HEK293 (cell line): ENCODE results near the gene BCL2L13.

ENCODE experiments used
- CTCF ChIA-PET: fragments of 350-600 bp; formaldehyde crosslinking; extraction: SDS; loops from one replicate; lab custom pipeline; 2021; ENCODE audit warnings: antibody characterized with exemption; lab: Yijun Ruan, JAX
- POLR2A ChIA-PET: fragments of 300-600 bp; formaldehyde crosslinking; extraction: SDS; loops from one replicate; lab custom pipeline; 2020; ENCODE audit warnings: antibody characterized with exemption, inconsistent platforms; lab: Yijun Ruan, JAX
- H3K27ac ChIP-seq: fragments of 200-500 bp; sonication (Bioruptor generic); 2 replicates; pipeline ENCODE4 v1.5.1; 2014; ENCODE audit warnings: low read depth, low read length, control low read depth, inconsistent platforms; ENCODE audit errors: extremely low read depth
- H3K36me3 ChIP-seq, 2 experiments: fragments of 200-500 bp in 1 of 2; sonication (Bioruptor generic) in 1 of 2; 1 replicate in 1 of 2; 2 replicates in 1 of 2; pipeline ENCODE4 v1.5.1; 2014 to 2017; ENCODE audit warnings: inconsistent platforms in 2 of 2, low read length in 2 of 2; ENCODE audit not compliant: control insufficient read depth in 2 of 2, insufficient read depth in 1 of 2
- H3K4me1 ChIP-seq: fragments of 200-500 bp; sonication (Bioruptor generic); 2 replicates; pipeline ENCODE4 v1.5.1; 2014; ENCODE audit warnings: mild to moderate bottlenecking, low read length, inconsistent platforms; ENCODE audit not compliant: control insufficient read depth, insufficient read depth
- H3K4me3 ChIP-seq: 2 replicates; pipeline ENCODE4 v1.5.1; 2011; ENCODE audit warnings: low read depth, mild to moderate bottlenecking, control low read depth, low read length, moderate library complexity
- H3K9me3 ChIP-seq: fragments of 200-500 bp; sonication (Bioruptor generic); 2 replicates; pipeline ENCODE4 v1.5.1; 2014; ENCODE audit warnings: low read depth, low read length, inconsistent platforms; ENCODE audit not compliant: control insufficient read depth, insufficient read depth
- BCL11A ChIP-seq: fragments of 450-650 bp; formaldehyde crosslinking; IDR thresholded peaks from 2 replicates; pipeline ENCODE4 v1.5.1; 2016; ENCODE audit warnings: low read depth, missing biosample characterization, missing genetic modification characterization
- MYNN ChIP-seq: fragments of 450-650 bp; formaldehyde crosslinking; IDR thresholded peaks from 2 replicates; pipeline ENCODE4 v1.5.1; 2016; ENCODE audit warnings: missing biosample characterization, missing genetic modification characterization, borderline replicate concordance
- PRDM1 ChIP-seq: fragments of 450-650 bp; formaldehyde crosslinking; IDR thresholded peaks from 2 replicates; pipeline ENCODE4; 2016; ENCODE audit warnings: missing biosample characterization, missing genetic modification characterization
- PRDM10 ChIP-seq: fragments of 450-650 bp; formaldehyde crosslinking; IDR thresholded peaks from 2 replicates; pipeline ENCODE4 v1.5.1; 2016; ENCODE audit warnings: missing biosample characterization, missing genetic modification characterization
- SALL2 ChIP-seq: fragments of 450-650 bp; formaldehyde crosslinking; IDR thresholded peaks from 2 replicates; pipeline ENCODE4 v1.5.0; 2017; ENCODE audit warnings: missing biosample characterization, mild to moderate bottlenecking, missing genetic modification characterization, borderline replicate concordance
- SP3 ChIP-seq: fragments of 450-650 bp; formaldehyde crosslinking; IDR thresholded peaks from 2 replicates; pipeline ENCODE4 v1.5.1; 2016; ENCODE audit warnings: missing biosample characterization, missing genetic modification characterization
- TRIM28 ChIP-seq: IDR thresholded peaks from 2 replicates; pipeline ENCODE4 v1.6.1; 2011; ENCODE audit warnings: low read length, control low read depth, borderline replicate concordance
- ZBTB17 ChIP-seq: fragments of 450-650 bp; formaldehyde crosslinking; IDR thresholded peaks from 2 replicates; pipeline ENCODE4 v1.5.1; 2016; ENCODE audit warnings: missing biosample characterization, missing genetic modification characterization
- ZBTB7A ChIP-seq: fragments of 450-650 bp; formaldehyde crosslinking; IDR thresholded peaks from 2 replicates; pipeline ENCODE4 v1.5.1; 2016; ENCODE audit warnings: low read depth, missing biosample characterization, missing genetic modification characterization
- ZNF121 ChIP-seq: fragments of 450-650 bp; formaldehyde crosslinking; IDR thresholded peaks from 2 replicates; pipeline ENCODE4 v1.5.1; 2016; ENCODE audit warnings: missing biosample characterization, missing genetic modification characterization
- ZNF23 ChIP-seq: fragments of 450-650 bp; formaldehyde crosslinking; IDR thresholded peaks from 2 replicates; pipeline ENCODE4 v1.5.1; 2016; ENCODE audit warnings: missing biosample characterization, missing genetic modification characterization, borderline replicate concordance
- ZNF449 ChIP-seq: fragments of 450-650 bp; formaldehyde crosslinking; IDR thresholded peaks from 2 replicates; pipeline ENCODE4 v1.5.1; 2017; ENCODE audit warnings: missing biosample characterization, mild to moderate bottlenecking, missing genetic modification characterization, moderate library complexity
- ZNF521 ChIP-seq: fragments of 450-650 bp; formaldehyde crosslinking; IDR thresholded peaks from 2 replicates; pipeline ENCODE4 v1.5.1; 2017; ENCODE audit warnings: missing biosample characterization, mild to moderate bottlenecking, missing genetic modification characterization
- ZNF600 ChIP-seq: fragments of 450-650 bp; formaldehyde crosslinking; IDR thresholded peaks from 2 replicates; pipeline ENCODE4 v1.5.1; 2016; ENCODE audit warnings: missing biosample characterization, missing genetic modification characterization
- ZNF785 ChIP-seq: fragments of 450-650 bp; formaldehyde crosslinking; IDR thresholded peaks from 2 replicates; pipeline ENCODE4 v1.5.1; 2016; ENCODE audit warnings: missing biosample characterization, missing genetic modification characterization
- TF ChIP-seq, protein P1 (sequence below): fragments of 450-650 bp; formaldehyde crosslinking; optimal IDR thresholded peaks from 2 replicates; pipeline ENCODE3; 2016; ENCODE audit warnings: missing biosample characterization, mild to moderate bottlenecking, missing genetic modification characterization
- TF ChIP-seq, protein P2 (sequence below): fragments of 450-650 bp; formaldehyde crosslinking; IDR thresholded peaks from 2 replicates; pipeline ENCODE4 v1.5.1; 2017; ENCODE audit warnings: missing biosample characterization, missing genetic modification characterization

Gene BCL2L13

GRCh38 chr22:17705546-17705945 is 67.0 kb downstream of the BCL2L13 start (continued):
- TF ChIP-seq BCL11A (tag by site-specific recombination) (no peak), SP3 (tag by site-specific recombination) (no peak)
- TF ChIP-seq, all 188 proteins: peak for 0

DNA sequence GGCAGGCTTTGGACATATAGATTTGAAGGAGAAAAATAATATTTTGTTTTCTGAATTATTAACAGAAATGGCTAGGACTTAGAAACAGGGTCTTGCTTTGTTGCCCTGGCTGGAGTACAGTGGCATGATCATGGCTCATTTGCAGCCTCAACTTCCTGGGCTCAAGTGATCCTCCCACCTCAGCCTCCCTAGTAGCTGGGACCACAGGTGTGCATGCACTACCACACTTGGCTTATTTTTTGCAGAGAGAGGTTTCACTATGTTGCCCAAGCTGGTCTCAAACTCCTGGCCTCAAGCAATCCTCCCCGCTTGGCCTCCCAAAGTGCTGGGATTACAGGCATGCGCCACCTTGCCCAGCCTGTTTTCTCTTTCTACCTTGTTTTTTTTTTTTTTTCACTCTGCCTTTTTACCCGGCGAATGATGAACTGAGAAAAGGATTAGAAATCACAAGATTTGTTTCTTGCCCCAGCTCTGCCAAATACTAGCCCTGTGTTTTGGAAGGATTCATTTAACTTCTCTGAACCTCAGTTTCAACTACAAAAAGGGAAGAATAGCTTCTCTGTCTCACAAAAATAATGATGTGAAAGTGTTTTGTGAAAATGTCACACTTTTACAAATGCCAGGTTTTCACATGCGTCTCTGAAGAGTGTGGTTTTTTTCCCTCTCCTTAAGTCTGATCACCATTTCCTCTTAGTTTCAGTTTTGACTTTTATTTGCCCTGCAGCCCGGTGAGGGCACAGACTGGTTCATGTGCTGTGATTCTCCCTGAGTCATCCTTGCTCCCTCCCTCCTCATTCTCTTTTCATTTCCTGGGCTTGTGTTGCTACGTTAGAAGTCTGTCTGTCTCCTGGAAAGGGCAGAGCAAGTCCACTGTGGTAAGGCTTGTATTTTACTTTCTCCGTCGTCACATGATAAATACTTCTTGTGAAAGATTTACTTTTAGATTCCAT is 67.7 kb downstream of the BCL2L13 start:
- CTCF ChIA-PET, result interaction anchor here (0.7 to 1.1 kb wide), 3 partner anchors 36 to 534 kb away, joined by 3 read pairs; no protein-coding TSS in a partner anchor
- POLR2A ChIA-PET, result interaction anchor here (1.4 kb wide), 1 partner anchor 67 kb away, joined by 3 read pairs; the partner anchor contains the start of gene BCL2L13
- Histone ChIP-seq H3K27ac (no peak overlapping the region), H3K9me3 (no peaks in the 10 kb centered on the region), H3K4me3 (no peak overlapping the region), H3K4me1 (peaks cover 14% of the 10 kb centered on the region; the same call in 1 of the 2 replicates), H3K36me3 (peaks cover 5 to 14% of the 10 kb centered on the region in 2 experiments)
- TF ChIP-seq TRIM28 (no peak), PRDM10 (tag by site-specific recombination) (peak; percentile 59), ZNF521 (tag by site-specific recombination) (no peak), PRDM1 (tag by site-specific recombination) (peak; percentile 96), ZNF23 (tag by site-specific recombination) (no peak), ZNF600 (tag by site-specific recombination) (peak; percentile 43; the same call in 1 of the 2 replicates), ZNF785 (tag by site-specific recombination) (no peak), MYNN (peak; percentile 90), ZNF121 (peak; percentile 64; the same call in 1 of the 2 replicates), ZNF449 (tag by site-specific recombination) (no peak), ZBTB17 (tag by site-specific recombination) (peak; percentile 73), SALL2 (tag by site-specific recombination) (no peak), ZBTB7A (tag by site-specific recombination) (no peak)
- TF ChIP-seq, protein P1, sequence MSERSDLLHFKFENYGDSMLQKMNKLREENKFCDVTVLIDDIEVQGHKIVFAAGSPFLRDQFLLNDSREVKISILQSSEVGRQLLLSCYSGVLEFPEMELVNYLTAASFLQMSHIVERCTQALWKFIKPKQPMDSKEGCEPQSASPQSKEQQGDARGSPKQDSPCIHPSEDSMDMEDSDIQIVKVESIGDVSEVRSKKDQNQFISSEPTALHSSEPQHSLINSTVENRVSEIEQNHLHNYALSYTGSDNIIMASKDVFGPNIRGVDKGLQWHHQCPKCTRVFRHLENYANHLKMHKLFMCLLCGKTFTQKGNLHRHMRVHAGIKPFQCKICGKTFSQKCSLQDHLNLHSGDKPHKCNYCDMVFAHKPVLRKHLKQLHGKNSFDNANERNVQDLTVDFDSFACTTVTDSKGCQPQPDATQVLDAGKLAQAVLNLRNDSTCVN (tag by site-specific recombination), result no peak
- TF ChIP-seq, protein P2, sequence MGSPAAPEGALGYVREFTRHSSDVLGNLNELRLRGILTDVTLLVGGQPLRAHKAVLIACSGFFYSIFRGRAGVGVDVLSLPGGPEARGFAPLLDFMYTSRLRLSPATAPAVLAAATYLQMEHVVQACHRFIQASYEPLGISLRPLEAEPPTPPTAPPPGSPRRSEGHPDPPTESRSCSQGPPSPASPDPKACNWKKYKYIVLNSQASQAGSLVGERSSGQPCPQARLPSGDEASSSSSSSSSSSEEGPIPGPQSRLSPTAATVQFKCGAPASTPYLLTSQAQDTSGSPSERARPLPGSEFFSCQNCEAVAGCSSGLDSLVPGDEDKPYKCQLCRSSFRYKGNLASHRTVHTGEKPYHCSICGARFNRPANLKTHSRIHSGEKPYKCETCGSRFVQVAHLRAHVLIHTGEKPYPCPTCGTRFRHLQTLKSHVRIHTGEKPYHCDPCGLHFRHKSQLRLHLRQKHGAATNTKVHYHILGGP (tag by site-specific recombination), result no peak
